ENCODE results near the gene LRRD1.
"Not testable (repeated sequence)": the region's sequence is repeated elsewhere in the genome, so short reads cannot be mapped to it uniquely, and the experiment has no call there.

The LRRD1 gene

DNA sequence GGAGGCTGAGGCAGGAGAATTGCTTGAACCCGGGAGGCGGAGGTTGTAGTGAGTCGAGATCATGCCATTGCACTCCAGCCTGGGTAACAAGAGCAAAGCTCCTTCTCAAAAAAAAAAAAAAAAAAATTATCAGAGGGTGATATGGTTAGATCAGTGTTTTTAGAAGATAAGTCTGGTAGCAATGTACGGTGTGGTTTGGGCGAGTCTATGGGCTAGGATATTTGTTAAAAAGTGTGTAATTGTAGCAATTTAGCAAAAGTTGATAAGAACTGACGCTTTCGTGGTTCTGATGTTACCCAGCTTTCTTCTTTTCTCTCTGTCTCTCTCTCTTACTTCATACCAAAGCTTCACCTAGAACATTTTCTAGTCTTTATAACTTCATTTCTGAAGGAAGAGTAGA lies 37.8 kb downstream of the LRRD1 start:
- no peak for DNase-seq (ENCODE audit: low read depth in 2 of 2)

DNA sequence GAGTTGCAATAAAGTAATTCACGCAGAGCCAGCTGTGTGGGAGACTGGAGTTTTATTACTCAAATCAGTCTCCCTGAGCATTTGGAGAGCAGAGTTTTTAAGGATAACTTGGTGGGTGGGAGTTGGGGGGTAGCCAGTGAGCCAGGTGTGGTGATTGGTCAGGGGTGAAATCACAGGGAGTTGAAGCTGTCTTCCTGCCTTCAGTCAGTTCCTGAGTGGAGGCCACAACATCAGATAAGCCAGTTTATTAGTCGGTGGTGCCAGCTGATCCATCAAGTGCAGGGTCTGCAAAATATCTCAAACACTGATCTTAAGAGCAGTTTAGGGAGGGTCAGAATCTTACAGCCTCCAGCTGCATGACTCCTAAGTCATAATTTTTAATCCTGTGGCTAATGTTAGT lies 41.4 kb downstream of the LRRD1 start:
- no peak for DNase-seq (ENCODE audit: low read depth in 2 of 2)

GRCh38 chr7:92135052-92135889 lies 43.7 kb downstream of the LRRD1 start:
- no peak for DNase-seq (ENCODE audit: low read depth in 2 of 2)

- peak; percentile 78 to 89 for DNase-seq (ENCODE audit: low read depth in 2 of 2)
These were observed 44.5 kb downstream of the LRRD1 start, which contains the start of gene CYP51A1 for GRCh38 chr7:92134271-92135051. TSS of gene CYP51A1 (minus strand) at chr7:92134477. CDS start at chr7:92134364, 113 bp downstream.

- DNase-seq (ENCODE audit: low read depth in 2 of 2): peak; percentile 40 to 46
These were observed 45.1 kb downstream of the LRRD1 start for GRCh38 chr7:92133737-92134270.

GRCh38 chr7:92133133-92133736 lies 45.7 kb downstream of the LRRD1 start:
- DNase-seq (ENCODE audit: low read depth in 2 of 2): no peak

DNA sequence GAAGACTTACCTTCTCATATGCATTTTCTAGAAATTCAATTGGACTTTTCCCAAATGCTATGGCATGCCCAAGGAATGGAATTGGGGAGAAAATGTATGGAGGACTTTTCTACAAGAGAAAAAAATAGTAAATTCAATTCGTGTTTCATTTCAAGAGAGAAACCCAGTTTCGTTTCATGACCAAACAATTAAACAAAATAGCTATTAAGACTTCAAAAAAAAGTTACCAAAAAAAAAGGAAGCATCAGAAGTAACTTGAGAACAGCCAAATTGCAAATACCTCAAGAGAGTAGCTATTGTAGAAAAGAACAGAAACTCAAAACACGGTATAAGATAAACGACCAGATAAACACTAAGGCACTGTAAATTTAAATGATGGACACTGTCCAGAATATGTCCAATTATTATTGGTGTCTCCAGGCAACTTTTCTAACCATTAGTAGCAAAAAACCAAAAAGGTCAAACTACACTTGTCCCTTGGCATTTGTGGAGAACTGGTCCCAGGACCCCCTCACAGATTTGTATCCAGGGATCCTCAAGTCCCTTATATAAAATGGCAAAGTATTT lies 47.1 kb downstream of the LRRD1 start:
- no peak for DNase-seq (ENCODE audit: low read depth in 2 of 2)

DNA sequence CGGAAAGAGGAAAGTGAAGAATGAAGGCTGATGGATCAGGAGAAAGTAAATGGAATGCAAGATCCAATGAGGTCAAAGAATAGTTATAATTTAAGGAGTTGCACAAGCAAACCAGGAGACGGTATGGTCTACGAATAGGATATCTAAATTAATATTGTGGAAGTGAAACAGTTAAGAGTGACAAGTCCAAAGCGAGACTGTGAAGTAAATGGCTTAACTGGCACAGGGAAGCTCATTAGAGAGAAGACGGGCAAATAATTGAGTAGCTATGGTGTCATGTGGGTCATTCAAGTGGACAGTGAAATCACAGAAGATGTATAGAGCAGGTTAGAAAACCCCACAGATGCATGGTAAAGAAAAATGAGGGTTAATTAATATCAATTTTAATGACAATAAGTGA lies 47.8 kb downstream of the LRRD1 start:
- DNase-seq (ENCODE audit: low read depth in 2 of 2): no peak

DNA sequence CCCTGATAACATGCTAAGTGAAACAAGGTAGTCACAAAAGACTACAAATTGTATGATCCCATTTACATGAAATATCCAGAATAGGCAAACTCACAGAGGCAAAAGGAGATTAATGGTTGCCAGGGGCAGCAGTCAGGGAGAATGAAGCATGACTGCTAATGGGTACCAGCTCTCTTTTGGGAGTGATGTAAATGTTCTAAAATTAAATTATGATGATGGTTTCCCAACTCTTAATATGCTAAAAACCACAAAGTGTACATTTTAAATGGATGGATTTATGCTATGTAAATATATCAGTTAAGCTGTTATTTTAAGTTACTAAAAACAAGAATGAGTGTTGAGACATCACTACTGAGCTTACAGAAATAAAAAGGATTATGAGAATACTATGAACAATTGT lies 57.3 kb downstream of the LRRD1 start:
- no peak for DNase-seq (ENCODE audit: low read depth in 2 of 2)

- DNase-seq (ENCODE audit: low read depth in 2 of 2): no peak
These were observed 59.7 kb downstream of the LRRD1 start for GRCh38 chr7:92119213-92119759.

- DNase-seq (ENCODE audit: low read depth in 2 of 2): no peak
These were observed 62.0 kb downstream of the LRRD1 start for GRCh38 chr7:92116949-92117348.

DNA sequence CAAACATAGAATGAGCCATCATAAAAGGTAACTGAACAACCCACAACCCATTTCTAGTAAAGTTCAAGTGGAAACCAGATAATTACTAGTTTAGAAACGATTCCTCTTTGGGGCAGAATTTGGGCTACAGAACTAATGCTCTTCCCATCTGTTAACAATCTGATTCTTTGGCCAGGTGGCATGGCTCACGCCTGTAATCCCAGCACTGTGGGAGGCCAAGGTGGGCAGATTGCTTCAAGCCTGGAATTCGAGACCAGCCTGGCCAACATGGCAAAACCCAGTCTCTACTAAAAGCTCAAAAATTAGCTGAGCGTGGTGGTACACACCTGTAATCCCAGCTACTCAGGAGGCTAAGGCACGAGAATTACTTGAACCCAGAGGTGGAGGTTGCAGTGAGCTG lies 63.1 kb downstream of the LRRD1 start:
- DNase-seq (ENCODE audit: low read depth in 2 of 2): no peak

- DNase-seq (ENCODE audit: low read depth in 2 of 2): no peak
These were observed 68.1 kb downstream of the LRRD1 start for GRCh38 chr7:92110857-92111256.

DNA sequence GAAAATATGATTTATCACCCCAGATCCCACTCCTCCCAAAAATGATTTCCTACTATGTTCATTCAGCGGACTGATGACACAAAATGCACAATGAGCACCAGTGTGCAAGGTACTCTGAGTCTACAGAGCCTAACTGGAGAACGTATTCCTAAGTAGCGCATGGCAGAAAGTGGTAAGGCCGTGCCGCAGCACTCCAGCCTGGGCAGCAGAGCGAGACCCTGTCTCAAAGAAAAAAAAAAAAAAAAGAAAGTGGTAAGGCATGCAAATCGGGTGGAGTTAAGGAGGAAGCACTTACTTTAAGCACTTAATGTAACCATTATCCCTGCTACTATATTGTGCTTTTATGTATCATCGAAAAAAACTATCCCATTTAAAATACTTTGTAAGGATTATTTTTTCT lies 70.1 kb downstream of the LRRD1 start:
- no peak for DNase-seq (ENCODE audit: low read depth in 2 of 2)

- not testable (repeated sequence) for DNase-seq (ENCODE audit: low read depth in 2 of 2)
These were observed 76.1 kb downstream of the LRRD1 start for GRCh38 chr7:92102862-92103261.

- no peak for DNase-seq (ENCODE audit: low read depth in 2 of 2)
These were observed 78.4 kb downstream of the LRRD1 start for GRCh38 chr7:92100534-92100933.

DNA sequence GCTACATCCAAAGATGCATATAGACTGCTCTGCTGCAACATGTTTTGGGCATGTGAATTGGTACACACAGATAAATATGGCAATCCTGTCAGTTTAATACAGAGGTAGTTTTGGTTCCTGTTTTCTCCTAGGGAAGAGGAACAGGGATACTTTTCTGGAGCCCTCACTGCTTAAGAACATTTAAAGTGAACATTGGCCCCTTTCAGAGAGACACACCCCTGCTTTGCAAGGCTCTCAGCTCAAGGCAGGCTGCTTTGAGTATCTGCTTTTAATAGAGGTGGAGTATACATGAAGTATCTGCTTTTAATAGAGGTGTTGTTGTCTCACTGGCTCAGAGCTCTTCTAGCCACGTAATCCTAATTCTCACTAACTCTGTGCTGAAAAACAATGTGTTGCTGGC lies 83.6 kb downstream of the LRRD1 start:
- no peak for DNase-seq (ENCODE audit: low read depth in 2 of 2)
